GM18505 (cell line): ENCODE data around the gene STX1A.
A peak's percentile ranks its signal among the peaks of the same experiment; 100 is the strongest.
"Not testable (repeated sequence)": the region's sequence is repeated elsewhere in the genome, so short reads cannot be mapped to it uniquely, and the experiment has no call there.

ENCODE experiments used
- ATAC-seq: cut with Tn5 transposase; IDR thresholded peaks from one replicate; pipeline ENCODE4 v1.9.1; 2021; ENCODE audit not compliant: unreplicated experiment
- POLR2A ChIP-seq: IDR thresholded peaks from 4 replicates; pipeline ENCODE4 v1.6.1; 2011; ENCODE audit warnings: borderline replicate concordance; ENCODE audit not compliant: insufficient read depth, insufficient read length; ENCODE audit errors: extremely low read depth

The STX1A gene

GRCh38 chr7:73722785-73723184 lies 3.3 kb upstream of the STX1A start:
- ATAC-seq, result no peak
- no peak for TF ChIP-seq POLR2A

GRCh38 chr7:73722182-73722581 lies 2.7 kb upstream of the STX1A start:
- ATAC-seq, result not testable (repeated sequence)

- ATAC-seq, result no peak
- no peak for TF ChIP-seq POLR2A
These were observed 1.9 kb upstream of the STX1A start for GRCh38 chr7:73721377-73721817.

GRCh38 chr7:73720443-73720842 lies 974 bp upstream of the STX1A start:
- not testable (repeated sequence) for ATAC-seq

- ATAC-seq, result peak; percentile 4
These were observed 319 bp upstream of the STX1A start for GRCh38 chr7:73719806-73720169.

GRCh38 chr7:73718438-73718881 lies 1.0 kb downstream of the STX1A start:
- no peak for TF ChIP-seq POLR2A
- no peak for ATAC-seq

More at GRCh38 chr7:73719806-73720169, 319 bp upstream of the STX1A start:
- TF ChIP-seq POLR2A, result no peak

- no peak for ATAC-seq
- TF ChIP-seq POLR2A, result no peak
These were observed 1.5 kb downstream of the STX1A start for GRCh38 chr7:73717991-73718405.

- no peak for TF ChIP-seq POLR2A
- no peak for ATAC-seq
These were observed 2.3 kb downstream of the STX1A start for GRCh38 chr7:73717025-73717807.

GRCh38 chr7:73716318-73716890 lies 3.1 kb downstream of the STX1A start:
- TF ChIP-seq POLR2A, result no peak
- no peak for ATAC-seq

- no peak for TF ChIP-seq POLR2A
- no peak for ATAC-seq
These were observed 3.7 kb downstream of the STX1A start for GRCh38 chr7:73715648-73716317.

- not testable (repeated sequence) for ATAC-seq
These were observed 6.2 kb downstream of the STX1A start for GRCh38 chr7:73713319-73713718.

GRCh38 chr7:73712773-73713172 lies 6.7 kb downstream of the STX1A start:
- TF ChIP-seq POLR2A, result no peak
- no peak for ATAC-seq

GRCh38 chr7:73708961-73709549 lies 10.4 kb downstream of the STX1A start:
- ATAC-seq, result no peak

More at GRCh38 chr7:73708961-73709549, 10.4 kb downstream of the STX1A start:
- no peak for TF ChIP-seq POLR2A
